A549 (cell line): Measurements from ENCODE around the gene ALAS2.

Experiments
- BCL3 ChIP-seq: fragments of >200 bp; sonication (Bioruptor Twin); formaldehyde crosslinking; IDR thresholded peaks from 3 replicates; pipeline ENCODE4 v1.6.1; 2016
- CHD2 ChIP-seq: fragments of 150-350 bp; IDR thresholded peaks from 2 replicates; pipeline ENCODE4 v1.6.1; 2014; ENCODE audit warnings: low read length; ENCODE audit not compliant: partially characterized antibody
- CHD4 ChIP-seq: fragments of 200-600 bp; sonication (generic); IDR thresholded peaks from 2 replicates; pipeline ENCODE4 v1.6.1; 2016; ENCODE audit warnings: antibody characterized with exemption, mild to moderate bottlenecking, borderline replicate concordance
- CTCF ChIP-seq: fragments of >200 bp; sonication (Bioruptor Twin); formaldehyde crosslinking; IDR thresholded peaks from 3 replicates; pipeline ENCODE4 v1.5.1; 2016
- FOSL2 ChIP-seq, 2 experiments: fragments of 450-650 bp in 1 of 2; fragments of >200 bp in 1 of 2; sonication (Bioruptor Twin) in 1 of 2; formaldehyde crosslinking; IDR thresholded peaks; 2 replicates each; pipeline versions ENCODE4 v1.5.0 to v1.6.1; 2016 to 2020; ENCODE audit warnings: mild to moderate bottlenecking in 1 of 2, moderate library complexity in 1 of 2
- POLR2A ChIP-seq: IDR thresholded peaks from 2 replicates; pipeline ENCODE4 v1.6.1; 2012; ENCODE audit warnings: mild to moderate bottlenecking, low read length
- RCOR1 ChIP-seq: fragments of 150-350 bp; IDR thresholded peaks from 2 replicates; pipeline ENCODE4 v1.6.1; 2014; ENCODE audit warnings: antibody characterized with exemption, low read length, low read depth
- ZFP36 ChIP-seq: fragments of 450-650 bp; IDR thresholded peaks from 2 replicates; pipeline ENCODE4 v1.6.1; 2014; ENCODE audit warnings: borderline replicate concordance; ENCODE audit not compliant: partially characterized antibody
- ZSCAN20 ChIP-seq: fragments of 250-450 bp; sonication (Bioruptor Pico); IDR thresholded peaks from 2 replicates; pipeline ENCODE4 v1.8.0; 2022; ENCODE audit warnings: mild to moderate bottlenecking, moderate library complexity
- TF ChIP-seq, protein P1 (sequence below): fragments of 250-450 bp; sonication (Bioruptor Pico); IDR thresholded peaks from 2 replicates; pipeline ENCODE4 v1.5.0; 2021; ENCODE audit warnings: mild to moderate bottlenecking, moderate library complexity, borderline replicate concordance

- TF ChIP-seq ZFP36 (no peak), CHD2 (no peak), FOSL2 (IDR thresholded peaks at IDR 0.05) (no peak), FOSL2 (CRISPR knock-in tag; IDR thresholded peaks at IDR 0.05) (no peak), ZSCAN20 (no peak), CTCF (no peak), RCOR1 (no peak), BCL3 (no peak), CHD4 (no peak), POLR2A (no peak)
- TF ChIP-seq, protein P1, sequence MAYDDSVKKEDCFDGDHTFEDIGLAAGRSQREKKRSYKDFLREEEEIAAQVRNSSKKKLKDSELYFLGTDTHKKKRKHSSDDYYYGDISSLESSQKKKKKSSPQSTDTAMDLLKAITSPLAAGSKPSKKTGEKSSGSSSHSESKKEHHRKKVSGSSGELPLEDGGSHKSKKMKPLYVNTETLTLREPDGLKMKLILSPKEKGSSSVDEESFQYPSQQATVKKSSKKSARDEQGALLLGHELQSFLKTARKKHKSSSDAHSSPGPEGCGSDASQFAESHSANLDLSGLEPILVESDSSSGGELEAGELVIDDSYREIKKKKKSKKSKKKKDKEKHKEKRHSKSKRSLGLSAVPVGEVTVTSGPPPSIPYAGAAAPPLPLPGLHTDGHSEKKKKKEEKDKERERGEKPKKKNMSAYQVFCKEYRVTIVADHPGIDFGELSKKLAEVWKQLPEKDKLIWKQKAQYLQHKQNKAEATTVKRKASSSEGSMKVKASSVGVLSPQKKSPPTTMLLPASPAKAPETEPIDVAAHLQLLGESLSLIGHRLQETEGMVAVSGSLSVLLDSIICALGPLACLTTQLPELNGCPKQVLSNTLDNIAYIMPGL (CRISPR knock-in tag), result no peak
Measured at GRCh38 chrX:55028040-55028439, 2.7 kb downstream of the ALAS2 start.
